Fibroblast of skin of left quadriceps (primary cell): ENCODE data around the gene TNK1.
"Not testable (repeated sequence)": the region's sequence is repeated elsewhere in the genome, so short reads cannot be mapped to it uniquely, and the experiment has no call there.

Source experiments
- DNase-seq, 2 experiments: peaks; one replicate each; pipeline ENCODE4 v3.0.0-alpha.2; 2013; ENCODE audit warnings: low read depth in 2 of 2

Gene TNK1

DNA sequence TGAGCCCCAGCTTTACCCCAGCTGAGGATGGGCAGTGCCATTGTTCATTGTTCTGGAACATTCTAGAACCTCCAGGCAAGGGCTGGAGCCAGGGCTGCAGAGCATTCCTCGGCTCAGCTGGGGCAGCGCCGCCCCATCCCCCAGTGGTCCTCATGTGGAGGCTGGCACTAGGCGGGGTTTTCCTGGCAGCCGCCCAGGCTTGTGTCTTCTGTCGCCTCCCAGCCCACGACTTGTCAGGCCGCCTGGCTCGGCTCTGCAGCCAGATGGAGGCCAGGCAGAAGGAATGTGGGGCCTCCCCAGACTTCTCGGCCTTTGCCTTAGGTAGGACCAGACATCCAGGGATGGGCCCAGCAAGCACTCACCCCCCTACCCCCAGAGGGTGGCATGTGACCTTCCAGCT is 25.8 kb upstream of the TNK1 start, which contains the start of gene TMEM95:
TMEM95 (plus strand) TSS at position 104 of the 400 bp plus-strand sequence; CDS start at position 153, 49 bp downstream.
- no peak for DNase-seq

DNA sequence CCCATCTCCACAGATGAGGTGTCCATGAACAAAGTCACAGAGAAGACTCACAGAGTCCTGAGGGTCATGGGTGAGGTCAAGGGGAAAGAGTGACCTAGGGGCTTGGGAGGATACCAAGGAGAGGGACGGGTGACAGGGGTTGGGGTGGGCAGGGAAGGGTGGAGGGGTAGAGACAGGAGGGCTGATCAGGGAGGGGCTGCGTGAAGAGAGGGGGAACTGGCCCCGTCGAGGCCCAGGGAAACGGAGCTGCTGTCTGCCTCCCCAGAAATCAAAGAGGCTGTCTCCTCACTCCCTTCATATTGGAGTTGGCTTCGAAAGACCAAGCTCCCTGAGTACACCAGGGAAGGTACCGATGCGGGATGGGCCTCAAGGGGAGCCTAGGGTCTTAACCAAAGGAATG is 25.3 kb upstream of the TNK1 start:
- DNase-seq = no peak

DNA sequence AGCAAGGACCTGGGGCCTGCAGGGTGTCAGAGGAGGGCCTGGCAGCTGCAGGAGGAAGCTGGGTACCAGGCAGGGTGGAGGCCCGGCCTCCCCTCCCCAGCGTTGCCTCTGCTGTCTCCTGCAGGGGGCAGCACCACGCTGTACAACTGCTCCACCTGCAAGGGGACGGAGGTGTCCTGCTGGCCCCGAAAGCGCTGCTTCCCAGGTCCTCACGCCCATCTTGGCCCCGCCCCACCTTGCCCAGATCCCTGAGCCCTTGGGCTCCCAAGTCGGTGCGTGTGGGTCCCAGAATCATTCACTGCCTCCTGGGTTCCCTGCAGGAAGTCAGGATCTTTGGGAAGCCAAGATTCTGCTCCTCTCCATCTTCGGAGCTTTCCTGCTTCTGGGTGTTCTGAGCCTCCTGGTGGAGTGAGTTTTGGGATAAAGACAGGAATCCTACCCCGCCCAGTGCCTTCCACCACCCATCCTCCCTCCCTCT is 24.8 kb upstream of the TNK1 start:
- no peak for DNase-seq

DNA sequence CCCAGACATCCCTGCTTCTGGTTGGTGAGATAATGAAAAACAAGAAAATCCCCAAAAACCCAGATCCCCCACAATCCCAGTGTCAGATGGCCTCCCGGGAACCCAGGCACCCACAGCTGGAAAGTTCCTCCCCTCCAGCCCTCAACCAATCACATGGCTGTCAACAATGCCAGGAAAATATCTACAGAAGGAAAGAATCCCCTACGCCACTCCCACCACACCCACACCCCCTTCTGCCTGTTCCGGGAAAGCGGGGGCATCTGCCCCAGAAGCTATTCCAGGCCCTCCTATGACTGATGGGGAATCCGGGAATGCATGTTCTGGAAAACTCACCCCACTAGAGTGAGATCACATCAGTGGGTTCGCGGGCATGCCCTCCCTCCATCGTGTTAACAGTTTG is 24.1 kb upstream of the TNK1 start:
- DNase-seq = no peak

DNA sequence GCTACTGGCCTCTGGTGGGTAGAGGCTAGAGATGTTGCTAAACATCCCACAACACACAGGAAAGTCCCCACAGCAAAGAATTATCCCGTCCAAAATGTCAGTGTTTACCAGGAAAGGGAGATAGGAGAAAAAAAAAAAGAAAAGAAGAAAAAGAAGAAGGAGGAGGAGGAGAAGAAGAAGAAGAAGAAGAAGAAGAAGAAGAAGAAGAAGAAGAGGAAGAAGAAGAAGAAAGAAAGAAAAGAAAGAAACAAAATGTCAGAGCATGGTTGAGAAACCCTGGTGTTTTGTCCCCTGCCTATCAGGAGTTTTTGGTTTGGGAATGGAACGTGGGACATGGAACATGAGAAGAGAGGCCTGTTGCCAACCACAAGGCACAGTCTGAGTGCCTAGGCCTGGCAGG is 23.5 kb upstream of the TNK1 start:
- no peak for DNase-seq

DNA sequence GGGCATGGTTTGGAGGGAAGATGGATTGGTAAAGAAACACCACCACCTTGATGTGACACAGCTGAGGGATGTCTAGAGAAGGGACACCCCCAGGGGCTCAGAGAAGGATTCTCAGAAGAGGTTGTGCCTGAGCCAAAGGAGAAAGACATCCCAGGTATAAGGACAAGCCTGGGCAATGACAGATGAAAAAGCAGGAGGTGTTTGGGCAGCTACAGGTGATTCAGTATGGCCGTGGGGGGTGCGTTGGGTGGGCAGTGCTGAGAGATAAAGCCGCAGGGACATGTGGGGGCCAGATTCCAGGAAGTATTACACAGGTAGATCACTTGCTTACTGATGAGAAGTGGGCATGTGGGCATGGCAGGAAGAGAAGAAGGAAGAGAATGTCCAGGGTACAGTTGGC is 19.0 kb upstream of the TNK1 start:
- no peak for DNase-seq

DNA sequence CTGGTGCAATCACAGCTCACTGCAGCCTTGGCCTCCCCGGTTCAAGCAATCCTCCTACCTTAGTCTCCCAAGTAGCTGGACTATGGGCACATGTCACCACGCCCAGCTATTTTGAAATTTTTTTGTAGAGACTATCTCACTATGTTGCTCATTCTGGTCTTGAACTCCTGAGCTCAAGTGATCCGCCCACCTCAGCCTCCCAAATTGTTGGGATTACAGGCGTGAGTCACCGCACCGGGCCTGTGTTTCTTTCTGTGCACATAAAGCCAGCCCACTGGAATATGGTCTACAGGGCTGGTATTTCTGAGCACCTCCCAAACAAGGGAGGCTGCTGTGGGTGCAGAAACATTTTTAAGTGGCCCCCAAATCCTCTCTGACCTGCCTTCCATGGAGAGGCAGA is 17.6 kb upstream of the TNK1 start:
- DNase-seq = no peak

DNA sequence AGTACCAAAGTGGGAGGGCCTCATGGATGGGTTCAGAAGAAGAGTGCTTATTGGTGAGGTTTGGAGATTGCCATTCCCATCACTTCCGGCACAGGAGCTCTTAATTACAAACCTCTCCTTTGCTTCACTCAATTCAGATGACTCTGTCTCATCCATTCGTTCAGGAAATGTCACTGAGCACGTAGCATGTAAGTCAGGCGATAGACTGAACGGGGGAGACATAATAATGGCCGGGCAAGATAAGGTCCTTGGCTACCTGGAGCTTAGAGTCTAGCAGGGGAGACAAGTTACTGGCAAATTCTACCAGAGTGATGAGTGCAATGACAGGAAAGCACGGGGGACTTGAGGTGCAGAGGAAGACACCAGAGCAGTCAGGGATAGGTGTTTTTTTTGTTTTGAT is 14.9 kb upstream of the TNK1 start:
- DNase-seq = not testable (repeated sequence)

DNA sequence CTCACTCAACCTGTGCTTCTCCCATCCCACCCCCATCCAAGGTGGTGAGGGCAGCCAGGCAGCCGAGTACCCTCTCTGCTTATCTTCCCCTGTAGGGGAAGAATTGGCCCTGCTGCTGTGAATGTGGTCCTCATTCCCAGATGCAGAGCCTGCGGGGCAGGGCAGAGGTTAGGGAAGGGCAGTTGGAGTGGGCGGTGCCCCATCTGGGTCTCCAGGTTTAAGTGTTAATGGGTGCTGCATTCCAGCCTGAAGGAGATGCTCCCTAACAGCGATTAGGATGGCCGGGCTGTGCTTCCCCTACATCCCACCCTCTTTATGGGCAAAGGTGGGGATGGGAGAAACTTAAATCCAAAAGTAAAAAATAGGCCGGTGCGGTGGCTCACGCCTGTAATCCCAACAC is 13.8 kb upstream of the TNK1 start:
- no peak for DNase-seq

DNA sequence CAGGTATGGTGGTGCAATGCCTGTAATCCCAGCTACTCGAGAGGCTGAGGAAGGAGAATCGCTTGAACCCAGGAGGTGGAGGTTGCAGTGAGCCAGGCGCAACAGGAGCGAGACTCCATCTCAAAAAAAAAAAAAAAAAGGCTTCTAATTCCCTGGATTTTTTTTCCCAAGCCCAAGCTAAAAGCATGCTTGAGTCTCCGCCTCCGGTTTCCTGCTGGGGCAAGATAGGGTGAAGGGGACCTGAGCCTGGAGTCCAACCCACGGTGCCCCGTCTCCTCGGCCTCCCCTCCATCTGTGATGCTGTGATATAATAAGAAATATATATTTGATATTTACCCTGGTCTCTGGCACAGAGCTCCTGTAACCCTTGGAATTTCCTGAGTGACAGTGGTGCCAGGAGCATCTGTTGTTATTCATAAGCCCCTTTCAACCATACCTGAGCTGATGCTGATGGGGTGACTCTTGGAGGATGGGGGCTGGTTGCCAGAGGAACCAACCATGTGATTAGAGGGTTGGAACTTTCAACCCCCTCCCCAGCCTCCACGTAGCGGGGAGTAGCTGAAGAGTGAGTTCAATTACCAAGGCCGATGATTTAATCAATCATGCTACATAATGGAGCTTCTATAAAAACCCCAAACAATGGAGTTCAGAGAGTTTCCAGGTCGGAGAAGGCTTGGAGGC is 12.8 kb upstream of the TNK1 start:
- no peak for DNase-seq

DNA sequence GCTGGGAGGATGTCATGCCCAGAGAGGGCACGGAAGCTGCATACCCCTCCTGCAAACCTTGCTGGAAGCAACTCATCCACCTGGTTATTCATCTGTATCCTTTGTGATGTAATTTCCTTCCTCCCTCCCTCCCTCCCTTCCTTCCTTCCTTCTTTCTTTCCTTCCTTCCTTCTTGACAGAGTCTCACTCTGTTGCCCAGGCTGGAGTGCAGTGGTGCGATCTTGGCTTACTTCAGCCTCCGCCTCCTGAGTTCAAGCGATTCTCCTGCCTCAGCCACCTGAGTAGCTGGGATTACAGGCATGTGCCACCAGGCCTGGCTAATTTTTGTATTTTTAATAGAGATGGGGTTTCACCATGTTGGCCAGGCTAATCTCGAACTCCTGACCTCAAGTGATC is 12.3 kb upstream of the TNK1 start:
- not testable (repeated sequence) for DNase-seq

DNA sequence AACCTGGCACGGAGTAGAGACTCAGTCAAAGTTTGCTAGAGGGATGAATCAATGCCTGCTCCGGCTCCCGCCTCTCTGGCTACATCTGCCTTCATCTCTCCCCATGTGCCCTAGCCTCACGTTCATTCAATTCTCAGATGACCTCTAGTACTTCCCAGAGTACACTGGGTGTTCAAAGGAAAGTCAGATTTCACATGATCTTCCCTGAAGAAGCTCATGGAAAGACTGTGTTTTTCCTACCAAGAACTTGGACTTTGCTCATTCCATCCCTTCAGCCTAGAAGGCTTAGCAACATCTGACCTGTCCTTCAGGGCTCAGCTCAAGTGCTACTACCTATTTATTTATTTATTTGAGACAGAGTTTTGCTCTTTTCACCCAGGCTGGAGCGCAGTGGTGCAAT is 11.1 kb upstream of the TNK1 start:
- DNase-seq = no peak

DNA sequence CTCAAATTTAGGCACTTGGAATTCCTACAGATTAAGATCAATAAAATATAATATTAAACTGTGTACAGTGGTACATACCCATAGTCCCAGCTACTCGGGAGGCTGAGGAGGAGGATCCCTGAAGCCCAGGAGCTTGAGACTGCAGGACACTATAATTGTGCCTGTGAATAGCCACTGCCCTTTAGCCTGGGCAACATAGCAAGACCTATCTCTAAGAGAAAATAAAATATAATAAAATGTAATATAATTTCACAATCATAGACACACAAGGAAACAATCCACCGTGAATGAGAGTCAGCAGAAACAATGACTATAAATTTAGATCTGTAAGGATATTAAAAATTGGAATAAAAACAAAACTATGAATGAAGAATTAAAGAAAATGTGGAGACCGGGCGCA is 10.0 kb upstream of the TNK1 start:
- DNase-seq = no peak

DNA sequence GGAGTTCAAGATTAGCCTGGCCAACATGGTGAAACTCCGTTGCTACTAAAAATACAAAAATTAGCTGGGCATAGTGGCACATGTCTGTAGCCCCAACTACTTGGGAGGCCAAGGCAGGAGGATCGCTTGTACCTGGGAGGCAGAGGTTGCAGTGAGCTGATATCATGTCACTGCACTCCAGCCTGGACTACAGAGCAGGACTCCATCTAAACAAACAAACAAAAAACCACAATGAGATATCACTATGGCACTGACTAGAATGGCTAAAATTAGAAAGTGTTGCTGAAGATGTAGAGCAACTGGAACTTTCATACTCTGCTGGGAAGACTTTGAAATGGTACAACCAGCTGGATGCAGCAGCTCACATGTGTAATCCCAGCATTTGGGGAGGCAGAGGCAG is 6.5 kb upstream of the TNK1 start:
- DNase-seq = no peak

DNA sequence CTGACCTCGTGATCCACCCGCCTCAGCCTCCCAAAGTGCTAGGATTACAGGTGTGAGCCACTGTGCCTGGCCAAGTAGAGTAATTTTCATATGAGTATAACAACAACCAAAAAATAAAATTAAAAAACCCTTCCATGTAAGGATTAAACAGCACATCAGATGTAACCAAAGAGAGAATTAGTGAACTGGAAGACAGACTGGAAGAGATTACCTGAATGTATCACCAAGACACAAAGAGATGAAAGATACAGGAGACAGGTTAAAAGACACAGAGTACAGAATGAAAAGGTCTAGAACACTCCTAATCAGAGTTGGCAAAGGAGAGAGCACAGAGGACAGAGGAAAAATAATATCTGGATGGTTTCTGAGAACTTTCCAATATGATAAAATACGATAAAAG is 1.8 kb upstream of the TNK1 start:
- no peak for DNase-seq

DNA sequence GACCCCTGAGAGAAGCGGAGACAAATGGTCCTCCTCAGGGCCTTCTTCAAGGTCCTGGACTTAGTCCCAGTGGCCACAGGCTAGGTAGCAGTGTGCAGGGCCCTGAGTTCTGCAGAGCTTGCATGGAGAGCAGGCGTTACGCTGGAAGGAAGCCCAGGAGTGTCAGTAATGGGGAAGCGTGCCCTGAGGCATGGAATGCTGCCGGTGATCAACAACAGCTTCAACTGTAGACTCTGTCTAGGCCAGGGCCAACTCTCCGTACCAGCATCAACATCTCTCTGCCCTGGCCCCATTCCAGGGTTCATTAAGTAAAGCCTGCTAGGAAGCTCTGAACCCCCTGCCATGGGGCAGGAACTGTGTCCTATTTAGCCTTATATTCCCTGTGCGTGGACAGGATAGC is 568 bp upstream of the TNK1 start:
- DNase-seq = no peak

DNA sequence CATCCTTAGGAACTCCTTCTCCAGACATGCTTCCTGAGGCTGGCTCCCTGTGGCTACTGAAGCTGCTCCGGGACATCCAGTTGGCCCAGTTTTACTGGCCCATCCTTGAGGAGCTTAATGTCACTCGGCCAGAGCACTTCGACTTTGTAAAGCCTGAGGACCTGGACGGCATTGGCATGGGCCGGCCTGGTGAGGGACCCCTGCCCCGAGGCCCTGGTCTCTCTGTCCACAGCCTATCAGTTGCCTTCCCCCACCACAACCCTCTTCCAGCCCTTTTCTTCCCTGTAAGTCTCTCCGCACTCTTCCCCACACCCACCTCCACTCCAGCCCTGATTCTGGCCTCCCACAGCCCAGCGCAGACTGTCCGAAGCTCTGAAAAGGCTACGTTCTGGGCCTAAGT is 2.0 kb downstream of the TNK1 start:
- DNase-seq = no peak

DNA sequence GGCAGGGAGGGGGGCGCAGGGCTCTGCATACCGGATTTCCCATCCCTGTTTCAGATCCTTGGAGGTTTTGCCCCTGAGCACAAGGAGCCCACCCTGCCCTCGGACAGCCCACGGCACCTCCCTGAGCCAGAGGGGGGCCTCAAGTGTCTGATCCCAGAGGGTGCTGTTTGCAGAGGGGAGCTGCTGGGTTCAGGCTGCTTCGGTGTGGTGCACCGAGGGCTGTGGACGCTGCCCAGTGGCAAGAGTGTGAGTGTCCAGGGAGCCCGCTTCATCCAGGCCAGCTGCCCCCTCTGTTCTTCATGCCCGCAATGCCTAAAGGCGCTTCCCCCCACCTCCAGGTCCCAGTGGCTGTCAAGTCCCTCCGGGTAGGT is 2.5 kb downstream of the TNK1 start:
- no peak for DNase-seq

DNA sequence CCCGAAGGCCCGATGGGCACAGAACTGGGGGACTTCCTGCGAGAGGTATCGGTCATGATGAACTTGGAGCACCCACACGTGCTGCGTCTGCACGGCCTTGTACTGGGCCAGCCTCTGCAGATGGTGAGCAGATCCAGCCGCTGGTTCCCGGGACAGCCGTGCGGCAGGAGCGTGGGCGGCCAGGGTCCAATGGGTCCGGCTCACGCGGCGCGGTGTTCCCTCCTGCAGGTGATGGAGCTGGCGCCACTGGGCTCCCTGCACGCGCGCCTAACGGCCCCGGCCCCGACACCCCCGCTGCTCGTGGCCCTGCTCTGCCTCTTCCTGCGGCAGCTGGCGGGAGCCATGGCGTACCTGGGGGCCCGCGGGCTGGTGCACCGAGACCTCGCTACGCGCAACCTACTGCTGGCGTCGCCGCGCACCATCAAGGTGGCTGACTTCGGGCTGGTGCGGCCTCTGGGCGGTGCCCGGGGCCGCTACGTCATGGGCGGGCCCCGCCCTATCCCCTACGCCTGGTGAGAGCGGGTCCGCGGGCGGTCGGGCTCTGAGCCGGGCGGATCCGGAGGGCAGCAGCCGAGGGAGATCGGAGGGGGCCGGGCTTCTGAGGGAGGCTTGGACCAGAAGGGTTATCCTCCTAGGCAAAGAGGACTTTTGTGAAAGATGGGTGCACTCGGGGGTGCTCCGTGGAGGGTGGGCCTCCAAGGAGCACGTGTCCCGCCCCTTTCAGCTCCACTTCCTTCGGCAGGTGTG is 3.0 kb downstream of the TNK1 start:
- no peak for DNase-seq

DNA sequence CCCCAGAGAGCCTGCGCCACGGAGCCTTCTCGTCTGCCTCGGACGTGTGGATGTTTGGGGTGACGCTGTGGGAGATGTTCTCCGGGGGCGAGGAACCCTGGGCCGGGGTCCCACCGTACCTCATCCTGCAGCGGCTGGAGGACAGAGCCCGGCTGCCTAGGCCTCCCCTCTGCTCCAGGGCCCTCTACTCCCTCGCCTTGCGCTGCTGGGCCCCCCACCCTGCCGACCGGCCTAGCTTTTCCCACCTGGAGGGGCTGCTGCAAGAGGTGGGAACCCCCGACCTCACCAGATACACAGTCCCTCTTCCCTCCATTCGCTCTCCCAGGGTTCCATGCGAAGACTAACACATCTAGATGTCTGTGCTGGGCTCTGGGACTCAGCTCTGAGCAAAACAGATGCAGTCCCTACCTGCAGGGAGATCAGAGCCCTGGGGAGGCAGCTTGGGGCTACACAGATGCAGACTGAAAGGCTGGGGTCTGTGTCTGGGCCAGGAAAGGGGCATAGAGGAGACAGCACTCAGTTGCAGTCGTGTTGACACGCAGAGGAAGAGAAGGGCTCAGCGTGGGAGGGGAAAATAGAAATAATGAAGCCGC is 3.7 kb downstream of the TNK1 start:
- DNase-seq = no peak

DNA sequence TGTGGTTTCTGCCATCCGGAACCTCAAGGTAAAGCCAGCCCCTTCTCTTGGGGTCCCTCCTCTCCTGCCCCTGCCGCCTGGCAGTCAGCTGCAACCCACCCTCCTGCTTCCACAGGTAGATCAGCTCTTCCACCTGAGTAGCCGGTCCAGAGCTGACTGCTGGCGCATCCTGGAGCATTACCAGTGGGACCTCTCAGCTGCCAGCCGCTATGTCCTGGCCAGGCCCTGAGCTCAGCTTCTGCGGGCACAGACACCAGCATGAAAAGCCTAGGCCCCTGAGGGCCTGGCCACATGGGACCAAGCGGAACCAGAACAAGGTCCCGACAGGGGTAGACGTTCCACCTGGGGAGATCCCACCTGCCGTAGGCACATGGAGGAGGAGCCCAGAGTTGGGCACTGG is 8.0 kb downstream of the TNK1 start:
- DNase-seq = no peak

DNA sequence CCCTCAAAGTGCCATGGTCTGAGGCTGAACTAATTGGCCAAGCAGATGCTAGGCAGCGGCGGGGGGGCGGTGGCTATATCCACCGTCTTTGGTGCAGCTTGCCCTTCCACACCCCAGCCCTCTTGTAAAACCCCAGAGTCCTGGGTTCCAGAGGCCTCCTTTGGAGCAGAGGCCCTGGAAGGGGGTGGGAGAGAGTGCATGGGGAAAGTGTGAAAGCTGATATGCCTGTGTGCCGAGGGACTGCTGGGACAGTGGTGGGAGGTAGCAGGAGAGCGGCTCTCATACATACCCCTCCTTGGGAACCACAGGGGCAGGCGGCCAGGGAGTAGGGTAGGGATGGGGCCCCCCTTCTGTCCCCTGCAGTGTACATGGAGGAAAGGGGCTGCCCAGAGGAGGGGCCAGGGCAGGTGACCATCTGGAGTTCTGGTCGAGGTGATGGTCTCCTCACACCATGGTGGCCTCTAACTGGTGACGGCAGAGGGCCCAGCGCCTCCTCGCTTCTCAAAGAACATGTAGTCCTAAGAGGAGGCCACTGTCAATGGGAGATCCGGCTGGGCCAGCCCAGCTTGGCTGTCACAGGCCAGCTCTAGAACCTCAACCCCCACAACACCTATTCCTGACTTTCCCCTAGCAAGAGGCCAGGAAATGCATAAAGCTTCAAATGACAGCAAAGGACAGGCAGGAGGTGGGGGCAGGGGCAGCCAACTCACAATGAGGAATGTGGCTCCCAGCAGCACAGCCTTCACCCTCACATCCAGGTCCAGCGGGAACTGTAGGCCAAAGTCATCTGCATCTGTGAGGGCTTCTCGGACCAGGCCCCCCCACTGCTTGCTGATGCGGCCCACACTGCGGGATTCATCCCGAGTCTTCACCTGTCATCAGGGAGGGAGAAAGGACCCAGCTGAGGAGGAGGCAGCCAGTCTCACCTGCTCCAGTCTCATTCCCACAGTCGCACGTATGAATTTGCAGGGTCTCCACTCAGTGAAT is 9.3 kb downstream of the TNK1 start:
- DNase-seq = no peak
